ENCODE data around the gene GRAMD2B. TPM values are rescaled to one million over a fixed set of nuclear protein-coding genes. Genes with fewer than 3 reads are reported as not detected.
"Not testable (repeated sequence)": the region's sequence is repeated elsewhere in the genome, so short reads cannot be mapped to it uniquely, and the experiment has no call there.

GRAMD2B gene
- 10 to 100 TPM; 20.8 to 32.7 TPM for total RNA-seq
- long read RNA-seq, transcript GRAMD2B-201 (14 exons, 3,175 nt), result major isoform, 25 of 69 reads
- long read RNA-seq, transcript GRAMD2B-218 (15 exons, 2,977 nt), result minor isoform, 21 of 69 reads
- long read RNA-seq, partial matches to known transcripts, result 4 of 69 reads
- long read RNA-seq, other reads (novel, unspliced or antisense), result 19 of 69 reads

- ATAC-seq, result peak; percentile 98 to 99
- intact Hi-C loops (cut with DNase I), result no loop called here
These were observed at the start of gene GRAMD2B for GRCh38 chr5:126422994-126423788. Gene GRAMD2B, plus strand, starts transcription at chr5:126423409. Its CDS starts 198 bp downstream, at chr5:126423607.

GRCh38 chr5:126374109-126374416 lies 49.1 kb upstream of the GRAMD2B start:
- ATAC-seq (no peak), DNase-seq (no peak)
- intact Hi-C loops (cut with DNase I), result no loop called here

More at GRCh38 chr5:126422994-126423788, at the start of gene GRAMD2B:
- DNase-seq, result peak; percentile 91

GRCh38 chr5:126376443-126376842 lies 46.8 kb upstream of the GRAMD2B start:
- intact Hi-C loops (cut with DNase I), result no loop called here
- peak in 1 of 2 donors; percentile 31 for ATAC-seq
- DNase-seq, result no peak

- ATAC-seq, result no peak
- intact Hi-C loops (cut with DNase I), result no loop called here
- DNase-seq, result no peak
These were observed 45.8 kb upstream of the GRAMD2B start for GRCh38 chr5:126377424-126377823.

- intact Hi-C loops (cut with DNase I); DNase-seq; ATAC-seq: not testable (repeated sequence)
These were observed 42.9 kb upstream of the GRAMD2B start for GRCh38 chr5:126380316-126380715.

- ATAC-seq, result no peak
- intact Hi-C loops (cut with DNase I), result no loop called here
- DNase-seq, result no peak
These were observed 40.0 kb upstream of the GRAMD2B start for GRCh38 chr5:126383246-126383645.

- no peak for ATAC-seq
- no peak for DNase-seq
- intact Hi-C loops (cut with DNase I), result no loop called here
These were observed 39.4 kb upstream of the GRAMD2B start for GRCh38 chr5:126383776-126384175.

GRCh38 chr5:126384985-126385384 lies 38.2 kb upstream of the GRAMD2B start:
- intact Hi-C loops (cut with DNase I), result no loop called here
- ATAC-seq, result peak; percentile 44 to 75
- DNase-seq, result no peak

GRCh38 chr5:126385524-126386502 lies 37.4 kb upstream of the GRAMD2B start:
- intact Hi-C loops (cut with DNase I), result no loop called here
- DNase-seq (no peak), ATAC-seq (no peak)

- ATAC-seq (no peak), DNase-seq (no peak)
- intact Hi-C loops (cut with DNase I), result no loop called here
These were observed 34.0 kb upstream of the GRAMD2B start for GRCh38 chr5:126389179-126389578.

GRCh38 chr5:126390051-126390450 lies 33.2 kb upstream of the GRAMD2B start:
- intact Hi-C loops (cut with DNase I), result no loop called here
- no peak for ATAC-seq
- DNase-seq, result no peak

GRCh38 chr5:126391386-126391785 lies 31.8 kb upstream of the GRAMD2B start:
- no peak for ATAC-seq
- DNase-seq, result no peak
- intact Hi-C loops (cut with DNase I), result no loop called here

- DNase-seq, result no peak
- ATAC-seq, result no peak
- intact Hi-C loops (cut with DNase I), result no loop called here
These were observed 28.9 kb upstream of the GRAMD2B start for GRCh38 chr5:126394211-126394788.

- intact Hi-C loops (cut with DNase I), result no loop called here
- DNase-seq (no peak), ATAC-seq (no peak)
These were observed 28.0 kb upstream of the GRAMD2B start for GRCh38 chr5:126395198-126395597.

- ATAC-seq, result no peak
- no peak for DNase-seq
- intact Hi-C loops (cut with DNase I), result no loop called here
These were observed 27.6 kb upstream of the GRAMD2B start for GRCh38 chr5:126395605-126396004.

GRCh38 chr5:126396721-126397120 lies 26.5 kb upstream of the GRAMD2B start:
- DNase-seq; ATAC-seq; intact Hi-C loops (cut with DNase I): not testable (repeated sequence)

- intact Hi-C loops (cut with DNase I), result no loop called here
- DNase-seq (no peak), ATAC-seq (no peak)
These were observed 24.4 kb upstream of the GRAMD2B start for GRCh38 chr5:126398791-126399190.

GRCh38 chr5:126400621-126401251 lies 22.5 kb upstream of the GRAMD2B start:
- intact Hi-C loops (cut with DNase I), result no loop called here
- ATAC-seq (no peak), DNase-seq (no peak)

All from left cardiac atrium (tissue), 4 donors.